ENCODE results near the gene PSAT1.

Gene PSAT1

GRCh38 chr9:78320030-78320693 lies 23.2 kb downstream of the PSAT1 start:
- no peak for DNase-seq

GRCh38 chr9:78320875-78321496 lies 24.1 kb downstream of the PSAT1 start:
- no peak for DNase-seq

- no peak for DNase-seq
Measured at GRCh38 chr9:78321505-78321904, 24.6 kb downstream of the PSAT1 start.

GRCh38 chr9:78324068-78324650 lies 27.2 kb downstream of the PSAT1 start:
- no peak for DNase-seq

GRCh38 chr9:78324682-78325081 lies 27.8 kb downstream of the PSAT1 start:
- DNase-seq = no peak

GRCh38 chr9:78325343-78325742 lies 28.4 kb downstream of the PSAT1 start:
- peak; percentile 33 for DNase-seq

GRCh38 chr9:78325846-78326360 lies 29.0 kb downstream of the PSAT1 start:
- DNase-seq = no peak

GRCh38 chr9:78326564-78326963 lies 29.6 kb downstream of the PSAT1 start:
- no peak for DNase-seq

- DNase-seq = no peak
Measured at GRCh38 chr9:78332381-78332780, 35.5 kb downstream of the PSAT1 start.

GRCh38 chr9:78348848-78349247 lies 51.9 kb downstream of the PSAT1 start:
- no peak for DNase-seq

GRCh38 chr9:78351816-78352215 lies 54.9 kb downstream of the PSAT1 start:
- no peak for DNase-seq

- no peak for DNase-seq
Measured at GRCh38 chr9:78354324-78354973, 57.5 kb downstream of the PSAT1 start.

GRCh38 chr9:78354989-78355388 lies 58.1 kb downstream of the PSAT1 start:
- no peak for DNase-seq

- DNase-seq = no peak
Measured at GRCh38 chr9:78356634-78357033, 59.7 kb downstream of the PSAT1 start.

- no peak for DNase-seq
Measured at GRCh38 chr9:78357165-78357873, 60.4 kb downstream of the PSAT1 start.

- no peak for DNase-seq
Measured at GRCh38 chr9:78358329-78359051, 61.6 kb downstream of the PSAT1 start.

- no peak for DNase-seq
Measured at GRCh38 chr9:78363221-78363620, 66.3 kb downstream of the PSAT1 start.

GRCh38 chr9:78365748-78366697 lies 69.1 kb downstream of the PSAT1 start:
- no peak for DNase-seq

GRCh38 chr9:78366827-78367226 lies 69.9 kb downstream of the PSAT1 start:
- no peak for DNase-seq

GRCh38 chr9:78368236-78368635 lies 71.3 kb downstream of the PSAT1 start:
- DNase-seq = no peak

- DNase-seq = peak; percentile 42
Measured at GRCh38 chr9:78369639-78370219, 72.8 kb downstream of the PSAT1 start.
